AG04449 (cell line): Measurements from ENCODE around the gene MDM4.

Experiments used
- CTCF ChIA-PET: fragments of 350-600 bp; formaldehyde crosslinking; extraction: SDS; loops from one replicate; lab custom pipeline; 2021; ENCODE audit warnings: antibody characterized with exemption; lab: Yijun Ruan, JAX
- POLR2A ChIA-PET: fragments of 400-600, 350-600 bp; formaldehyde crosslinking; extraction: SDS; loops from one replicate; lab custom pipeline; 2020; ENCODE audit warnings: antibody characterized with exemption, inconsistent platforms; lab: Yijun Ruan, JAX
- DNase-seq: peaks from one replicate; pipeline ENCODE4 v3.0.0-alpha.2; 2010; ENCODE audit warnings: low read depth, low spot score
- H3K4me3 ChIP-seq: 2 replicates; pipeline ENCODE4 v1.5.1; 2011; ENCODE audit warnings: low read depth, mild to moderate bottlenecking, control low read depth, low read length
- CTCF ChIP-seq: IDR thresholded peaks from one replicate; pipeline ENCODE4 v1.5.1; 2011; ENCODE audit warnings: mild to moderate bottlenecking, moderate library complexity, low read length, control low read depth, inconsistent platforms; ENCODE audit not compliant: insufficient read depth; ENCODE audit errors: missing control alignments

Gene MDM4

DNA sequence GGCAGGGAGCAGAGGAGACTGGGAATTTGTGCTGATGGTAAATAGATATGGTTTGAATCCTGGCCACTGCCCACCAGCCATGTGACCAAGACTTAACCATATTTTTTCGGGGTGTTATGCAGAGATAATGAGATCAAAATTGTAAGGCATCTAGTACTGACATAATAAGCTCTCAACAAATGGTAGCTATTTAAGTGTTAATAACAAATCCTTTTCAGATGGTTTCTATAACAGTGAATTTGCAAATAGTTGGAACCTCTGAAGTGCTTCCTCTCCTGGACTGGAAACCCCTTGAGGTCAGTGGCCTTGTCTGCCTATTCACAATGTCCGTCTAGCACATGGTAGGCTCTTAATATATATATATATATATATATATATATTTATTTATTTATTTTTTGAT, 64.7 kb downstream of the MDM4 start:
- H3K4me3 ChIP-seq, result no peak overlapping the region
- ChIA-PET CTCF (interaction anchor here (1.2 to 5.0 kb wide), 5 partner anchors 9 to 227 kb away, joined by 3 to 24 read pairs (median 7); no protein-coding TSS in a partner anchor), POLR2A (no interaction called here)
- no peak for DNase-seq
- TF ChIP-seq CTCF, result no peak

DNA sequence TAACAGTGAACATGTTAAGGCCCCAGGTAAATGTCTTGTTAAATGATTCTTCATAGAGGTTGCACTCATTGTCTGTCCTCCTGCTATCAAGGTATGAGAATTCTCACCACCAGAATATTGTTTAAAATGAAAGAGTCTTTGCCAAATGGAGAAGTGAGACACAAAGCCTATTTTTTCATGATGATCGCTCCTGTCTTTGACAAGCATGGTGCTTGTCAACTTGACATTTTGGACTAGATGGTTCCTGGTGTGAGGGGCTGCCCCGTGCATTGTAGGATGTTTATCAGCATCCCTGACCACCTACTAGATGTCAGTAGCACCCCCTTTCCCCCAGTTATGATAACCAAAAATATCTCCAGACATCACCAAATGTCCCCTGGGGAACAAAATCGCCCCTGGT, 65.6 kb downstream of the MDM4 start:
- TF ChIP-seq CTCF, result no peak
- POLR2A ChIA-PET, result no interaction called here
- no peak for DNase-seq
- CTCF ChIA-PET, result interaction anchor here (1.2 to 5.0 kb wide), 4 partner anchors 8 to 226 kb away, joined by 3 to 24 read pairs (median 8); no protein-coding TSS in a partner anchor
- H3K4me3 ChIP-seq, result no peak overlapping the region

DNA sequence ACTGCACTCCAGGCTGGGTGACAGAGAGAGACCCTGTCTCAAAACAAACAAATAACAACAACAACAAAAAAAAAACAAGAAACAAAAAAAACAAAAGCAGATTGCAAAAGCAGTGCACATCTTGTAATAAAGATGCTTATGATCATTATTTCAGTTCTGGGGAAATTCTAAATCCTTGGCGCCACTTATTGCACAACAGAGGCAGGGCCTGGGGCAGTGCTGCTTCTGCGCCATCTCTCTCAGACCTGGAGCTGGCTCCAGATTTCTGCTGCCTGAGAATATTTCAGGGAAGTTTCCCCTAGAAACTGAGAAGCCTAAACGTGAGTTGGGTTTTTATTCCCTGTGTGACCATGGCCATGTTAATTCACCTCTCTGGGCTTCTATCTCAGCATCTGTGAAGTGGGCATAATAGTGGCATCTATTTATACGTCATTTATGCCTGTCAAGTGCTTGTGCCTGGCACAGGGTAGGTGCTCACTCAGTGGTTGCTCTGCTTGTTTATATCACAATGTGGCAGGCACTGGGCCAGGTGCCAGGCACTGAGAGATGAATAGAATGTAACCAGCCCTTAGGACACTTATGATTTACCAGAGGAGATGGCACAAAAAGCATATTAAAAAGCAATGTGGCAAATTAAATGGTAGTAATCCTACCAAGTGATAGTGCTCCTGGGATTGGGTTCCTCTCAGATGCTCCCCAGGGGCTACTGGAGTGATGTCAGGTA, 67.9 kb downstream of the MDM4 start:
- no peak for DNase-seq
- TF ChIP-seq CTCF, result no peak
- POLR2A ChIA-PET, result no interaction called here
- CTCF ChIA-PET, result no interaction called here
- H3K4me3 ChIP-seq, result no peak overlapping the region

GRCh38 chr1:204584699-204585372, 68.6 kb downstream of the MDM4 start:
- no peak for DNase-seq
- ChIA-PET CTCF (interaction anchor here (1.8 kb wide), 1 partner anchor 19 kb away, joined by 7 read pairs; no protein-coding TSS in a partner anchor), POLR2A (no interaction called here)
- no peak overlapping the region for H3K4me3 ChIP-seq
- TF ChIP-seq CTCF, result no peak

DNA sequence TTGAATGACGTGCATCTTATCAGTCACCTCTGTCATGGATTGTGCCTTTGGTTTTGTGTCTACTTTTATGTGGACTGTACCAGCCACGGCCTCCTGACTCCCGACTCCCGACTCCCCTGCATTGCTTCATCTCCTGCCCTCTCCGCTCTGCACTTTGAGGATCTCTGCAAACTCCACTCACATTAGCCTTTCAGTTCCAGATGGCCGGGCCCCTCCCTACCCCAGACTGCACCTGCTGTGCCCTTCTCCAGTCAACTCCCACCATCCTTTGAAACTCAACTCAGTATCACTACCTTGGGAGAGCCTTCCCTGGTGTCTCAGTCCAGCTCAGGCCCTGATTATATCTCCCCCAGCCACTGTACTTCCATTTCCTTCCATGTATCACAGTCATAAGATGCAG, 71.4 kb downstream of the MDM4 start:
- no peak for DNase-seq

More for the DNA sequence above, 71.4 kb downstream of the MDM4 start:
- CTCF ChIA-PET, result interaction anchor here (1.0 to 2.6 kb wide), 2 partner anchors 21 to 219 kb away, joined by 5 to 18 read pairs; no protein-coding TSS in a partner anchor
- POLR2A ChIA-PET, result no interaction called here
- H3K4me3 ChIP-seq, result no peak overlapping the region
- no peak for TF ChIP-seq CTCF
